HepG2 (cell line): ENCODE results near the gene KMT5C. TPM values are rescaled to one million over a fixed set of nuclear protein-coding genes. Genes with fewer than 3 reads are reported as not detected.

ENCODE experiments used
- HNRNPLL ChIP-seq: fragments of 200-400 bp; formaldehyde crosslinking; IDR thresholded peaks from 2 replicates; pipeline ENCODE4 v1.6.1; 2017; ENCODE audit warnings: mild to moderate bottlenecking, low read depth, low read length; ENCODE audit not compliant: poor library complexity, severe bottlenecking
- LCORL ChIP-seq, 2 experiments: fragments of 450-650 bp in 1 of 2; sonication (generic) in 1 of 2; formaldehyde crosslinking in 1 of 2; IDR thresholded peaks; 2 replicates each; pipeline versions ENCODE4 v1.5.0 to v1.6.1; 2017 to 2020; ENCODE audit warnings: antibody characterized with exemption in 1 of 2, missing genetic modification reagents in 1 of 2
- MBNL3 ChIP-seq: fragments of 250-450 bp; sonication (Bioruptor Pico); conservative IDR thresholded peaks from 2 replicates; pipeline ENCODE4 v1.8.0; 2022; ENCODE audit warnings: mild to moderate bottlenecking, inconsistent platforms
- MLXIP ChIP-seq: sonication (generic); formaldehyde crosslinking; IDR thresholded peaks from 2 replicates; pipeline ENCODE4 v1.9.0; 2021; ENCODE audit warnings: missing genetic modification reagents, borderline replicate concordance
- SKI ChIP-seq: fragments of 450-650 bp; IDR thresholded peaks from one replicate; pipeline ENCODE4 v1.6.1; 2018; ENCODE audit warnings: mild to moderate bottlenecking; ENCODE audit not compliant: partially characterized antibody
- TCF7L2 ChIP-seq: IDR thresholded peaks from 2 replicates; pipeline ENCODE4 v1.6.1; 2011; ENCODE audit warnings: mild to moderate bottlenecking, low read depth, low read length, moderate library complexity
- ZNF234 ChIP-seq: sonication (generic); formaldehyde crosslinking; conservative IDR thresholded peaks from 2 replicates; pipeline ENCODE4 v1.5.1; 2020; ENCODE audit warnings: mild to moderate bottlenecking, missing genetic modification reagents
- ZNF562 ChIP-seq: sonication (generic); formaldehyde crosslinking; IDR thresholded peaks from 2 replicates; pipeline ENCODE4 v1.8.0; 2022; ENCODE audit warnings: missing genetic modification reagents, borderline replicate concordance
- ZNF766 ChIP-seq: sonication (generic); formaldehyde crosslinking; IDR thresholded peaks from 2 replicates; pipeline ENCODE4 v1.5.0; 2020; ENCODE audit warnings: missing genetic modification reagents, borderline replicate concordance
- polyA plus RNA-seq, 8 experiments: library from polyadenylated mRNA; depleted of rRNA in 3 of 8; stranded (reverse) in 7 of 8; unstranded in 1 of 8; fragments of >200 nt; fragmentation: Illumina TruSeq in 4 of 8; extraction: Trizol in 4 of 8; gene quantifications; 2 replicates each; pipeline versions ENCODE4 v1.2.1 to v1.2.3, GENCODE V29; 2011 to 2016; ENCODE audit warnings: low read depth in 4 of 8, missing spikeins in 1 of 8, mixed read lengths in 1 of 8; ENCODE audit not compliant: insufficient read depth in 1 of 8
- total RNA-seq, 5 experiments: library from RNA; depleted of rRNA; stranded (reverse); fragments of >200 nt; fragmentation: Illumina TruSeq; extraction: Trizol; gene quantifications; 2 replicates each; pipeline ENCODE4 v1.2.3, GENCODE V29; 2016; ENCODE audit warnings: low read depth in 1 of 5
- TF ChIP-seq, protein P1 (sequence below): sonication (generic); IDR thresholded peaks from 2 replicates; pipeline ENCODE4 v1.6.1; 2016; ENCODE audit warnings: low read depth, borderline replicate concordance
- TF ChIP-seq, protein P2 (sequence below): sonication (generic); formaldehyde crosslinking; IDR thresholded peaks from 2 replicates; pipeline ENCODE4 v1.5.0; 2020; ENCODE audit warnings: missing genetic modification reagents

Gene KMT5C
- total and polyA plus RNA-seq, 2 of the 13 experiments (the other 11 are each of a cell fraction or from before 2014, with no cell fraction given): 5.5 to 9.0 TPM

DNA sequence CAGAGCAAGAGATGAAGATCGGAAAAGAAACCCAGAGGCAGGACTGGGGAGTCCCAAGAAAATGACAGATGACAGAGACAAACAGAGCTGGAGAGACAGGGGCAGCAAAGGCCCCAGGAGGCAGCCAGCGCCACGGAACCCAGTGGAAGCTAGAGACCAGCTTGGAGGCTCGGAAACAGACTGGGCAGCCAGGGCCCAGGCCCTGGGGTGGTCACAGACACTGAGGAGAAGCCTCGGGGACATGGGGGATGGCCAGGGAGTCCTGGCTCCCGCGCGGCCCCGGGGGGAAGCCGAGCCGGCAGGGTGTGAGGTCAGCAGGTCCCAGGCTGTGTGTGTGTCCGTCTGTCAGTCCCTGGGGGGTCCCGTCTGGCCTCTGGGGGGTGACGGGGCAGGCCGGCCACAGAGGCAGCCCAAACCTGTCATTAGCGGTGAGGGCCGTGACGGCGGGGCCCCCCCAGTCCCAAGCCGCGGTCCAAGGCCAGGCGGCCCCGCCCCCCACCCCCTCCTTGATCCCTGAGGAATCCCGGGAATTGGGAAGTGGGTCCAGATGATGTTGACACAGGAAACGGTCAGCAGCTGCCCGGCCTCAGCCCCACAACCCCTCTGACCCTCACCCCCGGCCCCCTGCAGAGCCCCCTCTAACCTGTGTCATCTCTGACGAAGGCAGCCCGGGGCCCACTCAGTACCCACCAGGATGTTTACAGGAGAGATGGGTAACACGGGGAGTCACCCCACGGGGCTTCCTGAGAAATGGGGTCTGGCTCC lies 34.5 kb downstream of the KMT5C start (continued):
- TF ChIP-seq, protein P1, sequence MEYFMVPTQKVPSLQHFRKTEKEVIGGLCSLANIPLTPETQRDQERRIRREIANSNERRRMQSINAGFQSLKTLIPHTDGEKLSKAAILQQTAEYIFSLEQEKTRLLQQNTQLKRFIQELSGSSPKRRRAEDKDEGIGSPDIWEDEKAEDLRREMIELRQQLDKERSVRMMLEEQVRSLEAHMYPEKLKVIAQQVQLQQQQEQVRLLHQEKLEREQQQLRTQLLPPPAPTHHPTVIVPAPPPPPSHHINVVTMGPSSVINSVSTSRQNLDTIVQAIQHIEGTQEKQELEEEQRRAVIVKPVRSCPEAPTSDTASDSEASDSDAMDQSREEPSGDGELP: no peak
- TF ChIP-seq, protein P2, sequence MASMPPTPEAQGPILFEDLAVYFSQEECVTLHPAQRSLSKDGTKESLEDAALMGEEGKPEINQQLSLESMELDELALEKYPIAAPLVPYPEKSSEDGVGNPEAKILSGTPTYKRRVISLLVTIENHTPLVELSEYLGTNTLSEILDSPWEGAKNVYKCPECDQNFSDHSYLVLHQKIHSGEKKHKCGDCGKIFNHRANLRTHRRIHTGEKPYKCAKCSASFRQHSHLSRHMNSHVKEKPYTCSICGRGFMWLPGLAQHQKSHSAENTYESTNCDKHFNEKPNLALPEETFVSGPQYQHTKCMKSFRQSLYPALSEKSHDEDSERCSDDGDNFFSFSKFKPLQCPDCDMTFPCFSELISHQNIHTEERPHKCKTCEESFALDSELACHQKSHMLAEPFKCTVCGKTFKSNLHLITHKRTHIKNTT (CRISPR knock-in tag): no peak
- TF ChIP-seq ZNF766 (CRISPR knock-in tag) (no peak), LCORL (IDR thresholded peaks at IDR 0.05) (no peak), LCORL (CRISPR knock-in tag; IDR thresholded peaks at IDR 0.05) (peak; percentile 44; the same call in 1 of the 2 replicates), ZNF562 (no peak), SKI (no peak), ZNF234 (no peak), HNRNPLL (peak; percentile 27), TCF7L2 (no peak), MLXIP (no peak), MBNL3 (CRISPR knock-in tag) (no peak)
